ENCODE measurements around the gene WNT8B. TPM values are rescaled to one million over a fixed set of nuclear protein-coding genes. Genes with fewer than 3 reads are reported as not detected.

Gene WNT8B
- total and polyA plus RNA-seq, 9 of the 15 experiments (the other 6 are each of a cell fraction or from before 2014, with no cell fraction given): not detected

DNA sequence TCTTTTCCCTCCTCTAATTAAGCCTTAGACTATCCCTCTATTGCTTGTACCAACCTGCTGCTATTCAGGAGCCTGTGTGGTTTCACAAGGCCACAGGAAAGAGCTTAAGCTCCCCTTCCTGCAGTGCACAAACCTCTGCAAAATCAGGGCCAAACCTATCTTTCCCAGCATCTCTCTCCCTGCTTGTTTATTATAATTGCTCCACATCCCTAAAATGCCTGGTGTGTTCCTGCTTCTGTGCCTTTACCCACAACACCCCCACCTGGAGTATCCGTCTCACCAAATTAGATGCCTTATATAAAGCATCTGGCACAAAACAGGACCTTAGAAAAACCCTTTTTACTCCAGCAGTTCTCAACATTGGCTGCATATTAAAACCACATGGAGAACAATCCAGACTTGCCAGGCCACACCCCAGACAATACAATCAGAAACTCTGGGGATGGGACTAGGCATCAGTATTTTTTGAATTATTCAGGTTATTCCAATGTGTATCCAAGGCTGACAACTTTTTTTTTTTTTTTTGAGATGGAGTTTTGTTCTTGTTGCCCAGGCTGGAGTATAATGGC lies 40.2 kb downstream of the WNT8B start (continued):
- TF ChIP-seq REST (IDR thresholded peaks at IDR 0.05; ENCODE audit: borderline replicate concordance) (no peak), REST (CRISPR knock-in tag; IDR thresholded peaks at IDR 0.05; ENCODE audit: low read depth) (no peak), NFYB (IDR thresholded peaks at IDR 0.05; ENCODE audit: extremely low read depth, insufficient read length) (no peak), MTF1 (CRISPR knock-in tag; IDR thresholded peaks at IDR 0.05; ENCODE audit: borderline replicate concordance) (no peak), CXXC5 (CRISPR knock-in tag; IDR thresholded peaks at IDR 0.05) (no peak), BRD9 (IDR thresholded peaks at IDR 0.05; ENCODE audit: low read depth, partially characterized antibody) (no peak), MEF2A (IDR thresholded peaks at IDR 0.05; ENCODE audit: control insufficient read depth, low read depth, low read length) (no peak), THRAP3 (IDR thresholded peaks at IDR 0.05; ENCODE audit: borderline replicate concordance) (no peak), ARID1B (IDR thresholded peaks at IDR 0.05) (no peak), SREBF2 (CRISPR knock-in tag; IDR thresholded peaks at IDR 0.05) (no peak)
- TF ChIP-seq, protein P1, sequence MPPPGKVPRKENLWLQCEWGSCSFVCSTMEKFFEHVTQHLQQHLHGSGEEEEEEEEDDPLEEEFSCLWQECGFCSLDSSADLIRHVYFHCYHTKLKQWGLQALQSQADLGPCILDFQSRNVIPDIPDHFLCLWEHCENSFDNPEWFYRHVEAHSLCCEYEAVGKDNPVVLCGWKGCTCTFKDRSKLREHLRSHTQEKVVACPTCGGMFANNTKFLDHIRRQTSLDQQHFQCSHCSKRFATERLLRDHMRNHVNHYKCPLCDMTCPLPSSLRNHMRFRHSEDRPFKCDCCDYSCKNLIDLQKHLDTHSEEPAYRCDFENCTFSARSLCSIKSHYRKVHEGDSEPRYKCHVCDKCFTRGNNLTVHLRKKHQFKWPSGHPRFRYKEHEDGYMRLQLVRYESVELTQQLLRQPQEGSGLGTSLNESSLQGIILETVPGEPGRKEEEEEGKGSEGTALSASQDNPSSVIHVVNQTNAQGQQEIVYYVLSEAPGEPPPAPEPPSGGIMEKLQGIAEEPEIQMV (tag; conservative IDR thresholded peaks at IDR 0.05; ENCODE audit: low read depth): no peak
